Thyroid gland (tissue), 4 donors: ENCODE measurements around the gene RAPGEF4.

Source experiments
- POLR2A ChIP-seq, 2 donors: fragments of 450-650 bp; IDR thresholded peaks; one replicate each; pipeline ENCODE4 v1.6.1; 2017; ENCODE audit warnings: antibody characterized with exemption in 2 of 2, mild to moderate bottlenecking in 2 of 2, moderate library complexity in 1 of 2
- TF ChIP-seq, protein P1 (sequence below), 6 experiments: fragments of 200-600 bp in 3 of 6; fragments of 450-650 bp in 3 of 6; sonication (generic) in 3 of 6; IDR thresholded peaks; one replicate each; pipeline ENCODE4 v1.5.1; 2016 to 2019; ENCODE audit warnings: antibody characterized with exemption in 6 of 6, mild to moderate bottlenecking in 2 of 6, inconsistent platforms in 1 of 6, moderate library complexity in 1 of 6

DNA sequence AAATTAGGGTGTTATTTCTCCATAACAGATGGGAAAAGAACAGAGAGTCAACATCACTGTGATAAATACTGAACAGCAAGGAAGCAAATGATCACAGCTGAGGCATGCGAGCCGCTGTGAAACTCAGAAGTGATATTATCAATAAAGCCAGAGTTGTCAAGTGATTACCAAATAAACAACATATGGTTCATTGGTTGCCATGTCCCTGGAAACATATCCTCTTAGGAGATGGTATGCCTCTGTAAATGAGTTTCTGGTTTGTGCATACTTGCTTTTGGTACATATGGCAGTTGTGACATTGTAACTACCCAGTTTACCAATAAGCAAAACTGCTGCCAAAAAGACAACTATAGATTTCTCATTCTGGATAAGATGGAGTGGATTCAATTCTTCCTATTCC, 23.8 kb downstream of the RAPGEF4 start:
- TF ChIP-seq, protein P1, sequence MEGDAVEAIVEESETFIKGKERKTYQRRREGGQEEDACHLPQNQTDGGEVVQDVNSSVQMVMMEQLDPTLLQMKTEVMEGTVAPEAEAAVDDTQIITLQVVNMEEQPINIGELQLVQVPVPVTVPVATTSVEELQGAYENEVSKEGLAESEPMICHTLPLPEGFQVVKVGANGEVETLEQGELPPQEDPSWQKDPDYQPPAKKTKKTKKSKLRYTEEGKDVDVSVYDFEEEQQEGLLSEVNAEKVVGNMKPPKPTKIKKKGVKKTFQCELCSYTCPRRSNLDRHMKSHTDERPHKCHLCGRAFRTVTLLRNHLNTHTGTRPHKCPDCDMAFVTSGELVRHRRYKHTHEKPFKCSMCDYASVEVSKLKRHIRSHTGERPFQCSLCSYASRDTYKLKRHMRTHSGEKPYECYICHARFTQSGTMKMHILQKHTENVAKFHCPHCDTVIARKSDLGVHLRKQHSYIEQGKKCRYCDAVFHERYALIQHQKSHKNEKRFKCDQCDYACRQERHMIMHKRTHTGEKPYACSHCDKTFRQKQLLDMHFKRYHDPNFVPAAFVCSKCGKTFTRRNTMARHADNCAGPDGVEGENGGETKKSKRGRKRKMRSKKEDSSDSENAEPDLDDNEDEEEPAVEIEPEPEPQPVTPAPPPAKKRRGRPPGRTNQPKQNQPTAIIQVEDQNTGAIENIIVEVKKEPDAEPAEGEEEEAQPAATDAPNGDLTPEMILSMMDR (IDR thresholded peaks at IDR 0.05) = no peak
- TF ChIP-seq POLR2A (IDR thresholded peaks at IDR 0.05) = no peak
